B cell (primary cell): ENCODE data around the gene FCGBP.

Experiments used
- CTCF ChIP-seq: fragments of 200-600 bp; IDR thresholded peaks from one replicate; pipeline ENCODE4 v1.8.0; 2022; ENCODE audit warnings: antibody characterized with exemption, mild to moderate bottlenecking
- EZH2 ChIP-seq: IDR thresholded peaks from 2 replicates; pipeline ENCODE4 v1.6.1; 2012; ENCODE audit warnings: borderline replicate concordance, low read depth, mild to moderate bottlenecking, moderate library complexity, low read length; ENCODE audit not compliant: insufficient read depth, poor library complexity, severe bottlenecking

GRCh38 chr19:39915848-39916215 is 18.6 kb downstream of the FCGBP start:
- no peak for TF ChIP-seq CTCF
- TF ChIP-seq EZH2 = no peak
